Mesendoderm (in vitro differentiated cells): ENCODE measurements around the gene GRSF1.

Experiments used
- DNase-seq: peaks from one replicate; pipeline ENCODE4 v3.0.0; 2013
- H2AK5ac ChIP-seq: 2 replicates; pipeline ENCODE4 v1.6.1; 2013; ENCODE audit warnings: low read length, inconsistent platforms
- H2BK120ac ChIP-seq: 2 replicates; pipeline ENCODE4 v1.6.1; 2013; ENCODE audit warnings: low read depth, mild to moderate bottlenecking, low read length, moderate library complexity, mixed read lengths
- H2BK15ac ChIP-seq: replicated peaks from 2 replicates; pipeline ENCODE4 v1.6.1; 2013; ENCODE audit warnings: low read depth, mild to moderate bottlenecking, moderate library complexity
- H2BK5ac ChIP-seq: 2 replicates; pipeline ENCODE4 v1.6.1; 2013; ENCODE audit warnings: low read length, inconsistent platforms
- H3K18ac ChIP-seq: 2 replicates; pipeline ENCODE4 v1.6.1; 2013; ENCODE audit warnings: mild to moderate bottlenecking, low read length, mixed read lengths
- H3K23ac ChIP-seq: one replicate; pipeline ENCODE4 v1.6.1; 2013; ENCODE audit warnings: low read length
- H3K27ac ChIP-seq: 2 replicates; pipeline ENCODE4 v1.5.1; 2013; ENCODE audit warnings: low read depth, mild to moderate bottlenecking, inconsistent platforms, low read length, moderate library complexity
- H3K27me3 ChIP-seq: 2 replicates; pipeline ENCODE4 v1.6.1; 2013; ENCODE audit warnings: low read length, control low read depth, mild to moderate bottlenecking, inconsistent platforms; ENCODE audit not compliant: insufficient read depth, poor library complexity
- H3K36me3 ChIP-seq: 2 replicates; pipeline ENCODE4 v1.6.1; 2013; ENCODE audit warnings: low read length, inconsistent platforms; ENCODE audit not compliant: control insufficient read depth, insufficient read depth
- H3K4ac ChIP-seq: one replicate; pipeline ENCODE4 v1.6.1; 2013; ENCODE audit warnings: low read depth, mild to moderate bottlenecking, low read length, moderate library complexity
- H3K4me1 ChIP-seq: 2 replicates; pipeline ENCODE4 v1.6.1; 2013; ENCODE audit warnings: low read depth, low read length, inconsistent platforms; ENCODE audit not compliant: control insufficient read depth
- H3K4me2 ChIP-seq: 2 replicates; pipeline ENCODE4 v1.6.1; 2013; ENCODE audit warnings: low read length
- H3K4me3 ChIP-seq: 2 replicates; pipeline ENCODE4 v1.5.1; 2013; ENCODE audit warnings: mild to moderate bottlenecking, low read length
- H3K56ac ChIP-seq: one replicate; pipeline ENCODE4 v1.6.1; 2013; ENCODE audit warnings: low read length
- H3K79me1 ChIP-seq: 2 replicates; pipeline ENCODE4 v1.6.1; 2013; ENCODE audit warnings: low read length, inconsistent platforms
- H3K79me2 ChIP-seq: 2 replicates; pipeline ENCODE4 v1.6.1; 2013; ENCODE audit warnings: mild to moderate bottlenecking, low read length; ENCODE audit not compliant: control insufficient read depth, insufficient read depth
- H3K9ac ChIP-seq: 2 replicates; pipeline ENCODE4 v1.6.1; 2013; ENCODE audit warnings: low read length, inconsistent platforms
- H4K5ac ChIP-seq: one replicate; pipeline ENCODE4 v1.6.1; 2013; ENCODE audit warnings: low read length
- H4K8ac ChIP-seq: one replicate; pipeline ENCODE4 v1.6.1; 2013; ENCODE audit warnings: low read depth, mild to moderate bottlenecking, control low read depth, low read length, moderate library complexity
- WGBS: extraction: QIAGEN DNeasy Blood & Tissue Kit; methylation state at CpG from one replicate; pipeline ENCODE4 v1.1.7; 2013; ENCODE audit warnings: low lambda C conversion rate, missing lambda C conversion rate; ENCODE audit not compliant: insufficient coverage; ENCODE audit errors: extremely low coverage; 5-methylcytosine and 5-hydroxymethylcytosine counted together

Gene GRSF1

GRCh38 chr4:70831293-70831692 lies 8.4 kb downstream of the GRSF1 start:
- no peak for DNase-seq
- no peak overlapping the region for H2BK15ac ChIP-seq
- H2BK120ac ChIP-seq = no peak overlapping the region
- H3K36me3 ChIP-seq = peaks cover 16% of the 10 kb centered on the region
- H2AK5ac ChIP-seq = no peak overlapping the region
- H3K9ac ChIP-seq = no peak overlapping the region
- H3K27me3 ChIP-seq = no peaks in the 10 kb centered on the region
- H3K18ac ChIP-seq = no peak overlapping the region
- H3K79me2 ChIP-seq = peaks cover 21% of the 10 kb centered on the region
- H3K4ac ChIP-seq = no peak overlapping the region
- H3K79me1 ChIP-seq = peaks cover 11% of the 10 kb centered on the region
- no peak overlapping the region for H4K8ac ChIP-seq
- WGBS = no CpG with 5 or more reads among the region's 4 CpGs
- H3K27ac ChIP-seq = no peak overlapping the region
- H3K23ac ChIP-seq = no peak overlapping the region
- no peak overlapping the region for H3K4me3 ChIP-seq
- no peak overlapping the region for H2BK5ac ChIP-seq
- no peak overlapping the region for H3K56ac ChIP-seq
- H3K4me1 ChIP-seq = no peaks in the 10 kb centered on the region
- no peak overlapping the region for H4K5ac ChIP-seq
- no peak overlapping the region for H3K4me2 ChIP-seq

GRCh38 chr4:70830054-70830453 lies 9.6 kb downstream of the GRSF1 start:
- no peak overlapping the region for H3K18ac ChIP-seq
- H3K79me2 ChIP-seq = peaks cover 12% of the 10 kb centered on the region
- no CpG with 5 or more reads among the region's 9 CpGs for whole genome bisulfite sequencing
- no peak overlapping the region for H3K4ac ChIP-seq
- no peak overlapping the region for H3K9ac ChIP-seq
- no peak overlapping the region for H2AK5ac ChIP-seq
- no peak overlapping the region for H4K8ac ChIP-seq
- H3K4me3 ChIP-seq = no peak overlapping the region
- H2BK5ac ChIP-seq = no peak overlapping the region
- H3K23ac ChIP-seq = no peak overlapping the region
- peaks cover 19% of the 10 kb centered on the region for H3K36me3 ChIP-seq
- no peak overlapping the region for H3K27ac ChIP-seq
- H3K27me3 ChIP-seq = no peaks in the 10 kb centered on the region
- peaks cover 10% of the 10 kb centered on the region for H3K79me1 ChIP-seq
- no peak for DNase-seq
- H4K5ac ChIP-seq = no peak overlapping the region
- no peaks in the 10 kb centered on the region for H3K4me1 ChIP-seq
- H3K56ac ChIP-seq = no peak overlapping the region
- H2BK15ac ChIP-seq = no peak overlapping the region
- H2BK120ac ChIP-seq = no peak overlapping the region
- no peak overlapping the region for H3K4me2 ChIP-seq

GRCh38 chr4:70829492-70829891 lies 10.2 kb downstream of the GRSF1 start:
- no CpG with 5 or more reads among the region's 1 CpG for WGBS
- H3K36me3 ChIP-seq = peaks cover 18% of the 10 kb centered on the region

GRCh38 chr4:70829015-70829414 lies 10.7 kb downstream of the GRSF1 start:
- Histone ChIP-seq H3K36me3 (peaks cover 18% of the 10 kb centered on the region), H3K4ac (no peak overlapping the region), H2BK120ac (no peak overlapping the region), H3K9ac (no peak overlapping the region), H3K4me1 (no peaks in the 10 kb centered on the region), H3K79me2 (peaks cover 6% of the 10 kb centered on the region), H2BK5ac (no peak overlapping the region), H3K4me3 (no peak overlapping the region), H4K5ac (no peak overlapping the region), H4K8ac (no peak overlapping the region), H3K56ac (no peak overlapping the region), H2BK15ac (no peak overlapping the region), H3K4me2 (no peak overlapping the region), H3K18ac (no peak overlapping the region), H3K23ac (no peak overlapping the region), H3K27ac (no peak overlapping the region), H3K27me3 (no peaks in the 10 kb centered on the region), H3K79me1 (peaks cover 8% of the 10 kb centered on the region), H2AK5ac (no peak overlapping the region)
- no peak for DNase-seq
- WGBS = no CpG with 5 or more reads among the region's 3 CpGs

More at GRCh38 chr4:70829492-70829891, 10.2 kb downstream of the GRSF1 start:
- Histone ChIP-seq H3K9ac (no peak overlapping the region), H3K4ac (no peak overlapping the region), H3K4me3 (no peak overlapping the region), H3K56ac (no peak overlapping the region), H4K8ac (no peak overlapping the region), H3K79me1 (peaks cover 8% of the 10 kb centered on the region), H2BK5ac (no peak overlapping the region), H4K5ac (no peak overlapping the region), H3K23ac (no peak overlapping the region), H3K79me2 (peaks cover 7% of the 10 kb centered on the region), H2BK120ac (no peak overlapping the region), H3K27ac (no peak overlapping the region), H3K18ac (no peak overlapping the region), H2AK5ac (no peak overlapping the region), H3K4me1 (no peaks in the 10 kb centered on the region), H2BK15ac (no peak overlapping the region), H3K27me3 (no peaks in the 10 kb centered on the region), H3K4me2 (no peak overlapping the region)
- no peak for DNase-seq

- no peak overlapping the region for H2BK120ac ChIP-seq
- H4K8ac ChIP-seq = no peak overlapping the region
- no peak overlapping the region for H3K9ac ChIP-seq
- H3K4me2 ChIP-seq = no peak overlapping the region
- H3K27ac ChIP-seq = no peak overlapping the region
- H3K79me1 ChIP-seq = no peaks in the 10 kb centered on the region
- H3K4ac ChIP-seq = no peak overlapping the region
- peaks cover 3% of the 10 kb centered on the region for H3K36me3 ChIP-seq
- H2BK5ac ChIP-seq = no peak overlapping the region
- no peak overlapping the region for H2BK15ac ChIP-seq
- H2AK5ac ChIP-seq = no peak overlapping the region
- no CpG with 5 or more reads among the region's 3 CpGs for WGBS
- no peaks in the 10 kb centered on the region for H3K27me3 ChIP-seq
- no peaks in the 10 kb centered on the region for H3K79me2 ChIP-seq
- no peaks in the 10 kb centered on the region for H3K4me1 ChIP-seq
- DNase-seq = no peak
- no peak overlapping the region for H4K5ac ChIP-seq
- H3K4me3 ChIP-seq = no peak overlapping the region
- H3K56ac ChIP-seq = no peak overlapping the region
- no peak overlapping the region for H3K23ac ChIP-seq
- H3K18ac ChIP-seq = no peak overlapping the region
Observed at GRCh38 chr4:70818921-70819320, 20.8 kb downstream of the GRSF1 start.

- no peak for DNase-seq
- Histone ChIP-seq H3K79me1 (no peaks in the 10 kb centered on the region), H3K4me2 (no peak overlapping the region), H3K56ac (no peak overlapping the region), H2BK15ac (no peak overlapping the region), H2BK120ac (no peak overlapping the region), H3K4me3 (no peak overlapping the region), H3K4me1 (no peaks in the 10 kb centered on the region), H4K8ac (no peak overlapping the region), H3K4ac (no peak overlapping the region), H3K18ac (no peak overlapping the region), H3K9ac (no peak overlapping the region), H2AK5ac (no peak overlapping the region), H3K23ac (no peak overlapping the region), H2BK5ac (no peak overlapping the region), H3K27ac (no peak overlapping the region), H3K79me2 (no peaks in the 10 kb centered on the region), H4K5ac (no peak overlapping the region), H3K27me3 (no peaks in the 10 kb centered on the region), H3K36me3 (peaks cover 3% of the 10 kb centered on the region)
- WGBS = no CpG with 5 or more reads among the region's 5 CpGs
Observed at GRCh38 chr4:70818173-70818855, 21.4 kb downstream of the GRSF1 start.
